SU-DHL-6 (cell line): Measurements from ENCODE around the gene VWA5B1.

Experiments used
- CTCF ChIP-seq: fragments of 200-600 bp; sonication (generic); IDR thresholded peaks from one replicate; pipeline ENCODE4 v1.5.1; 2017; ENCODE audit warnings: antibody characterized with exemption, mild to moderate bottlenecking, low read length, moderate library complexity; ENCODE audit not compliant: insufficient read depth, poor library complexity, severe bottlenecking
- EZH2phosphoT487 ChIP-seq: fragments of 200-600 bp; sonication (generic), shearing (Covaris generic); conservative IDR thresholded peaks from 2 replicates; pipeline ENCODE4 v1.6.1; 2018; ENCODE audit warnings: mild to moderate bottlenecking, antibody characterized with exemption, low read length, moderate library complexity, mixed read lengths

DNA sequence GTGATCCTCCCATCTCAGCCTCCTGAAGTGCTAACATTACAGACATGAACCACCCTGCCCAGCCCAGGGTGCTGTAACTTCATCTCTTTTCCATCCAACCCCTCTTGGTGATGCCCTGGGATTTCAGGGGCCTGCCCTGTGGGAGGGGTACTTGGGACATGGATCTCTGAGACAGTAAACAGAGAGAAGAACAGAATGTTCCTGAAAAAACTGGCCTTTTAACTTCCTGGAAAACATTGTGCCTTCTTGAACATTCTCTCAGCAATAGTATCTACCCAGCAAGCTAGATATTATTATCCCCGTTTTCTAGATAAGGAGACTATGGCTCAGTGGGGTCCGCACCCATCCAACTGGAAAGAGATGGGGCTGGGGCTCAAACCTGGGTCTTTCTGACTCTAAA, 57.0 kb downstream of the VWA5B1 start:
- TF ChIP-seq EZH2phosphoT487: no peak
- TF ChIP-seq CTCF: no peak
